GM08714 (cell line): ENCODE measurements around the gene TRIM62.

Experiments
- H3K4me3 ChIP-seq: fragments of 200-500 bp; sonication (Bioruptor generic); 2 replicates; pipeline ENCODE4 v1.5.1; 2014; ENCODE audit warnings: mild to moderate bottlenecking, low read length, inconsistent platforms
- ZNF274 ChIP-seq: IDR thresholded peaks from 2 replicates; pipeline ENCODE4 v1.6.1; 2012; ENCODE audit warnings: mild to moderate bottlenecking, low read depth, low read length

TRIM62 gene

GRCh38 chr1:33181921-33182341 lies at the start of gene TRIM62:
TRIM62 (minus strand) TSS chr1:33182043; CDS start chr1:33181432, 611 bp downstream.
- peak within 1 kb of the TSS; percentile 67 for H3K4me3 ChIP-seq

GRCh38 chr1:33231166-33231565 lies 49.3 kb upstream of the TRIM62 start:
- TF ChIP-seq ZNF274 = no peak
- H3K4me3 ChIP-seq = no peak overlapping the region

More at GRCh38 chr1:33181921-33182341, at the start of gene TRIM62:
- TF ChIP-seq ZNF274 = no peak

DNA sequence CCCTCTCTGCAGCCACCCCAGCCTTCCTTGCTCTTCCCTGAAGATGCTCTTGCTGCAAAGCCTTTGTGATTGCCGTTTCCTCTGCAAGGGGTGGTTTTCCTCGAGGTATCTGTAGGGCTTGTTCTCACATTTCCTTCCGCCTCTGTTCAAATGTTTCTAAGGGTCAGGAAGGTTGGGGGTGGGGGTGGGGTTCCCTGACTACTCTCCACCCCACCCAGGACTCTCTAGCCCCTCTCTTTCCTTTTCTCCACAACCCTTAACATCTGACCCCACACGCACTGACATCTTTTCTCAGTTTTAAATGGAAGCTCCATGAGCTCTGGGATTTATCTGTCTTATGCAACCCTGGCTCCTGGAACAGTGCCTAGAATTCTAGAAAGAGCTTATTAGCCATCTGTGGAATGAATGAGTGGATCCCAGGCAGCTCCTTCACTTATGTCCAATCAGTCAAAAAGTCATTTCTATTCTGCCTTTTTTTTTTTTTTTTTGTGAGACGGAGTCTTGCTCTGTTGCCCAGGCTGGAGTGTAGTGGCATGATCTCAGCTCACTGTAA lies 47.2 kb upstream of the TRIM62 start:
- H3K4me3 ChIP-seq = no peak overlapping the region
- TF ChIP-seq ZNF274 = no peak

GRCh38 chr1:33225586-33225985 lies 43.7 kb upstream of the TRIM62 start:
- no peak overlapping the region for H3K4me3 ChIP-seq
- no peak for TF ChIP-seq ZNF274

DNA sequence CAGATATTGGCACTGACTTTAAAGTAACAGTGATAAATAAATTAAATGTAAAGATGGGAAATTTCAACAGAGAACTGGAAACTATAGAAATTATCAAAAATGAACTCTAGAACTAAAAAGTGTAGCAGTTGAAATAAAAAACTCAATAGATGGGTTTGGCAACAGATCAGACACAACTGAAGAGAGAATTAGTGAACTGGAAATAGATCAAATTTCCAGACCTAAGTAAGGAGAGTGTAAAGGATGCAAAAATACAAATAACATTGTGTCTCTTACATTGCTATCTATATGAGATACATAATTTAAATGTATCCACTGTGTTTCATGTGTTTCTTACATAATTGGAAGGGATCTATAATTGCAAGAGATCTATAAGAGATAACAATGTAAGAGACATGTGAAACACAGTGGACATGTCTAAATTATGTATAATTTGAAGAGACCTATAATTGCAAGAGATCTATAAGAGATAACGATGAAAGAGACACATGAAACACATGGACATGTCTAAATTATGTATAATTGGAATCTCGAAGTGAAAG lies 42.4 kb upstream of the TRIM62 start:
- TF ChIP-seq ZNF274 = no peak
- no peak overlapping the region for H3K4me3 ChIP-seq

DNA sequence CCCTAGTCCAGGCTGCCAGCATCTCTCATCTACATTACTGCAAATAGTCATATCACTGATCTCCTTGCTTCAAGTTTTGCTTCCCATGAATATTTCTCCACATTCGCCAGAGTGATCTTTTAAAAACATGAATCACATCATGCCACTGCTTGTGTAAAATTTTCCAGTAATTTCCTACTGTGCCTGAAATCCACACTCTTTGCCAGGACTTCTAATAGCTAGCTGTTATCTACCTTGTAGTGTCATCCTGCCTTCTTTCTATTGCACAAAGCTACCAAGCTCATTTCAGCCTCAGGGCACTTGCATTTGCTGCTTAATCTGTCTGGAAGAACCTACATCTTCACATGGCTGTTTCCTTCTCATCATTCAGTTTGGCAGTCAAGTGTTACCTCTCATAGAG lies 40.5 kb upstream of the TRIM62 start:
- no peak overlapping the region for H3K4me3 ChIP-seq
- TF ChIP-seq ZNF274 = no peak

GRCh38 chr1:33221385-33221758 lies 39.5 kb upstream of the TRIM62 start:
- no peak overlapping the region for H3K4me3 ChIP-seq
- no peak for TF ChIP-seq ZNF274

GRCh38 chr1:33220676-33221384 lies 39.0 kb upstream of the TRIM62 start:
- TF ChIP-seq ZNF274 = no peak
- H3K4me3 ChIP-seq = no peak overlapping the region

- no peak overlapping the region for H3K4me3 ChIP-seq
- TF ChIP-seq ZNF274 = no peak
These were observed 38.2 kb upstream of the TRIM62 start for GRCh38 chr1:33219886-33220661.

DNA sequence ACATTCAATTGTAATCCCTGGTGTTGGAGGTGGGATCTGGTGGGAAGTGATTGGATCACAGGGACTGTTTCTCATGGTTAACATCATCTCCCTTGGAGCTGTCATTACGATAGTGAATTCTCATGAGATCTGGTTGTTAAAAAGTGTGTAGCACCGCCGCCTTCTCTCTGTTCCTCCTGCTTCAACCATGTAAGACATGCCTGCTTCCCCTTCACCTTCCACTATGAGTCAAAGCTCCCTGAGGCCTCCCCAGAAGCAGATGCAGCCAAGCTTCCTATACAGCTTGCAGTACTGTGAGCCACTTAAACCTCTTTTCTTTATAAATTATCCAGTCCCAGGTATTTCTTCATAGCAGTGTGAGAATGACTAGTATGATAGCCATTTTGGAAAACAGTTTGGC lies 30.1 kb upstream of the TRIM62 start:
- no peak overlapping the region for H3K4me3 ChIP-seq
- no peak for TF ChIP-seq ZNF274

DNA sequence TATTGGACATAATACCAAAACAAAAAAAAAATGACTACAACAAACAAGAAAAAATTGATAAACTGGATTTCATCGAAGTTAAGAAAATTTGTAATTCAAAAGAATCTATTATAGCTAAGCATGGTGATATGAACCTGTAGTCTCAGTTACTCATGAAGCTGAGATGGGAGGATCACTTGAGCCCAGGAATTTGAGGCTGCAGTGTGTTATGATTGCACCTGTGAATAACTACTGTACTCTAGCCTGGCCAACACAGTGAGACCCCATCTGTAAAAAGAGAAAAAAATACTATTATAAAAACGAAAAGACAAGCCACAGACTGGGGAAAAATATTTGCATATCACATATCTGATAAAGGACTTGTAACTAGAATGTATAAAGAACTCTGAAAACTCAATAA lies 24.5 kb upstream of the TRIM62 start:
- H3K4me3 ChIP-seq = no peak overlapping the region
- no peak for TF ChIP-seq ZNF274

- no peak overlapping the region for H3K4me3 ChIP-seq
- no peak for TF ChIP-seq ZNF274
These were observed 13.7 kb upstream of the TRIM62 start for GRCh38 chr1:33195556-33195955.

GRCh38 chr1:33191731-33192275 lies 10.0 kb upstream of the TRIM62 start:
- TF ChIP-seq ZNF274 = no peak
- H3K4me3 ChIP-seq = no peak overlapping the region

- H3K4me3 ChIP-seq = no peak overlapping the region
These were observed 8.9 kb upstream of the TRIM62 start for GRCh38 chr1:33190701-33191100.

More at GRCh38 chr1:33190701-33191100, 8.9 kb upstream of the TRIM62 start:
- TF ChIP-seq ZNF274 = no peak
